Activated T-cell treated with anti-CD3 and anti-CD28 coated beads for 4 hours (primary cell): ENCODE data around the gene MARCHF10.
A peak's percentile ranks its signal among the peaks of the same experiment; 100 is the strongest.
"Not testable (repeated sequence)": the region's sequence is repeated elsewhere in the genome, so short reads cannot be mapped to it uniquely, and the experiment has no call there.

ENCODE experiments used
- DNase-seq: peaks from one replicate; pipeline ENCODE4 v3.0.0-alpha.2; 2020

The MARCHF10 gene

GRCh38 chr17:62807812-62808575 is at the start of gene MARCHF10:
MARCHF10 (minus strand) TSS chr17:62808314; CDS start chr17:62801735, 6,579 bp downstream.
- DNase-seq: peak; percentile 56

DNA sequence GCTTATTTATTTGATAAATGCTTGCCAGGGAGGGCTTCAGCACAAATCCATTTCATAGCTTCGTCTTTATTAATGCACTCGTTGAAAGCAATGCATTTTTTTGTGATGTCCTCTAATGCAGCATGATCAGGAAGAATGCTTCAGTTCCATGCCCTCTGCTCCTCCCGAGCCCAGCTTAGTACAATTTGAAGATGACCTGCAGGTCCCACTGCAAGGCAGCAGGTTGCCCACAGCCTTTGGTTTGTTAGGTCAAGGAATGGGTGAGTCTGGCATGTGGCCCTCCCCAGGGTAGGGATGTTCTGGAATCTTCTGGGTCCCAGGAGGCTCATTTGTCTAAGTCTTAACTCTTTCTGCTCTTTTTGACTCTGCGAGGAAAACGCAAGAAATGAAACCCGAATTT is 49.4 kb upstream of the MARCHF10 start:
- no peak for DNase-seq

GRCh38 chr17:62856594-62856993 is 48.5 kb upstream of the MARCHF10 start:
- no peak for DNase-seq

GRCh38 chr17:62855156-62855555 is 47.0 kb upstream of the MARCHF10 start:
- no peak for DNase-seq

GRCh38 chr17:62854098-62854680 is 46.1 kb upstream of the MARCHF10 start:
- no peak for DNase-seq

- no peak for DNase-seq
Measured at GRCh38 chr17:62852195-62852594, 44.1 kb upstream of the MARCHF10 start.

DNA sequence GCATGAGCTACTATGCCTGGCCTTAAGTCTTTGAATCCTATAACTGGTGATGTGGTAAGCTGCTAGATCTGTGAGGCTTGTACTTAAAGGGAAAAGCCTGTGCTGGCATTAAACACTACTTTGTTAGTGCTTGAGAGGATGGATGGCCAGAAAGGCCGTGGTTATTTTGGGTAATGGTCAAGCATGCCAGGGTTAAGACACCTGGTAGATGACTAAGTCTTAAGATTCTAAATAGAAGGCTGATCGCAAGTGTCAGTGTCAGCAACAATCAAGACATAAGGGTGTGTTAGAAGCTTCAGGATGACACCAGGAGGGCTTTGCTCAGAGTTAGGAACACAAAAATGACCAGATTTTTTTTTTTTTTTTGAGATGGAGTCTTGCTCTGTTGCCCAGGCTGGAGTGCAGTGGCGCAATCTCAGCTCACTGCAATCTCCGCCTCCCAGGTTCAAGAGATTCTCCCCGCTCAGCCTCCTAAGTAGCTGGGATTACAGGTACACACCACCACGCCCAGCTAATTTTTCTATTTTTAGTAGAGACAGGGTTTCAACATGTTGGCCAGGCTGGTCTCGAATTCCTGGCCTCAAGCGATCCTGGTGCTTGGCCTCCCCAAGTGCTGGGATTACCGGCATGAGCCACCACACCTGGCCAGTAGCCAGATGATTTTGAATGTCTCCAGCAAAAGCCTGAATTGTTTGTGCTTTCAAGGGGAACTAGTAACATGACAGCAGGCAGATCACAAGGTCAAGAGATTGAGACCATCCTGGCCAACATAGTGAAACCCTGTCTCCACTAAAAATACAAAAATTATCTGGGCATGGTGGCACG is 41.7 kb upstream of the MARCHF10 start:
- DNase-seq: not testable (repeated sequence)

DNA sequence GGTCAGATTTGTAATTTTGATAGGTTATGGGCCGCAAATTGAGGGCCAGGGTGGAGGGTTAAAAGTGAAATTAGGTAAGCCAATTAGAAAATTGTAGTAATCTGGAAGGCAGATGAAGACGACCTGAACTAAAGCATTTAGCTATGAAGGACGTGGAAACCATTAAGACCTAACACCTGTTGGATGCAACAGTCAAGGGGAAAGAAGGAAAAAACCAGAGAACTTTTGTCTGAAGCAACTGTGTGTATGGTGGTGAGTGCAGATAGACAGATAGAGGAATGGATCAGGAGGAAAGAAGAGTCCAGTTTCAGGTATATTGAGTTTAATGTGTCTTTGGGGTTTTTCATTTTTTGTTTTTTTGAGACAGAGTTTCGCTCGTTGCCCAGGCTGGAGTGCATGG is 40.2 kb upstream of the MARCHF10 start:
- no peak for DNase-seq

DNA sequence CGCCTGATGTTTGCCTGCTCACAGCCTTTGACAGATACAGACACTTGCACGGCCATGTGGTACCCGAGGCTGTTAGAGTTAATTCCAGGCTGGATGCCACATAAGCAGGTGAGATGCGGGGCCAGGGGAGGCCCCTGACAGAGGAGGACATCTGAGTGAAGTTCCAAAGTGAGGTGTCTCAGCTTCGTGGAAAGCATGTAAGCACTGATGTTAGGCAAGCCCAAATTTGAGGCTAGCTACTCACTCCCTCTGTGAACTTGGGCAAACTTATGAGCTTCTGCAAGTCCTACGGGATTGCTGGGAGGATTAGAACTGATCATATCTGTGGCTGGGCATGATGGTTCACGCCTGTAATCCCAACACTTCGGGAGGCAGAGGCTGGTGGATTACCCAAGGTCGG is 39.3 kb upstream of the MARCHF10 start:
- DNase-seq: no peak

GRCh38 chr17:62840871-62841270 is 32.8 kb upstream of the MARCHF10 start:
- DNase-seq: no peak

DNA sequence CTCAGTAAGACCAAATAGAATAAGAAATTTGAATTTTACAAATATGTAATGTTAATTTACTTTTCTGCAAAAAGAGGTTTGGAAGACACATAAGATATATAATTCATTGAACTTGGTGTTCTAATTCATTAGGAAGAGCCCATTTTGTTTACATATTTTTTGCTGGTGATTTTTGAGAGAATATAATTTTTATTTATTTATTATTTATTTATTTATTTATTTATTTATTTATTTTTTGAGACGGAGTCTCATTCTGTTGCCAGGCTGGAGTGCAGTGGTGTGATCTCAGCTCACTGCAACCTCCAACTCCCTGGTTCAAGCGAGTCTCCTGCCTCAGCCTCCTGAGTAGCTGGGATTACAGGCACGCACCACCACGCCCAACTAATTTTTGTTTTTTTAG is 25.7 kb upstream of the MARCHF10 start:
- not testable (repeated sequence) for DNase-seq

DNA sequence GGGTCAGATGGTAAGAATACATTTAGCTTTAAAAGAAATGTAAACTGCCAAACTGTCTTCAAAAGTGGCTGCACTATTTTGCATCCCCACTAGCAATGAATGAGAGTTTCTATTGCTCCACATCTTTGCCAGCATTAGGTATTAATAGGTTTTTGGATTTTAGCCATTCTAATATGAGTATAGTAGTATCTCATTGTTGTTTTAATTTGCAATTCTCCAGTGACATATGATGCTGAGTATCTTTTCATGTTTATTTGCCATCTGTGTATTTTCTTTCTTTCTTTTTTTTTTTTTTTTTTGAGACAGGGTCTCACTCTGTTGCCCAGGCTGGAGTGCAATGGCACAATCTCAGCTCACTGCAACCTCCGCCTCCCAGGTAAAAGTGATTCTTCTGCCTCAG is 24.3 kb upstream of the MARCHF10 start:
- DNase-seq: no peak

- not testable (repeated sequence) for DNase-seq
Measured at GRCh38 chr17:62831066-62831465, 23.0 kb upstream of the MARCHF10 start.

GRCh38 chr17:62827746-62828485 is 19.8 kb upstream of the MARCHF10 start:
- no peak for DNase-seq

DNA sequence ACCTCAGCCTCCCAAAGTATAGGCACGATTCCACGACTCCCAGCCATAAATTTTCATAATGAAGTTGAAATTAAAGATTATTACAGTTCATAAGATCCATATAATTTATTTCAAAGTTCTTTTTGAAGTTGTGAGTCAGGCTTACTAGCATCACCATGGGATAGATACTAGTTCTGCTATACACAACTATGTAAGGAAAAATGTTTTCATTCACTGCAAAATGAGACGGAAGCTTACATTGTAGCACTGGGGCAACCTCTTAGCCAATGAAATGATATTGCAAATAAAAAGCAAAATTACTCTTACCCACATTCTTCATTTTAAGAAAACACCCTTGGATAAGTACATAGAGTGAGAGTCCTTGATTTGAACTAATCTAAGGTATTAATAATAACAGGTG is 18.8 kb upstream of the MARCHF10 start:
- DNase-seq: no peak

- no peak for DNase-seq
Measured at GRCh38 chr17:62825182-62825581, 17.1 kb upstream of the MARCHF10 start.

DNA sequence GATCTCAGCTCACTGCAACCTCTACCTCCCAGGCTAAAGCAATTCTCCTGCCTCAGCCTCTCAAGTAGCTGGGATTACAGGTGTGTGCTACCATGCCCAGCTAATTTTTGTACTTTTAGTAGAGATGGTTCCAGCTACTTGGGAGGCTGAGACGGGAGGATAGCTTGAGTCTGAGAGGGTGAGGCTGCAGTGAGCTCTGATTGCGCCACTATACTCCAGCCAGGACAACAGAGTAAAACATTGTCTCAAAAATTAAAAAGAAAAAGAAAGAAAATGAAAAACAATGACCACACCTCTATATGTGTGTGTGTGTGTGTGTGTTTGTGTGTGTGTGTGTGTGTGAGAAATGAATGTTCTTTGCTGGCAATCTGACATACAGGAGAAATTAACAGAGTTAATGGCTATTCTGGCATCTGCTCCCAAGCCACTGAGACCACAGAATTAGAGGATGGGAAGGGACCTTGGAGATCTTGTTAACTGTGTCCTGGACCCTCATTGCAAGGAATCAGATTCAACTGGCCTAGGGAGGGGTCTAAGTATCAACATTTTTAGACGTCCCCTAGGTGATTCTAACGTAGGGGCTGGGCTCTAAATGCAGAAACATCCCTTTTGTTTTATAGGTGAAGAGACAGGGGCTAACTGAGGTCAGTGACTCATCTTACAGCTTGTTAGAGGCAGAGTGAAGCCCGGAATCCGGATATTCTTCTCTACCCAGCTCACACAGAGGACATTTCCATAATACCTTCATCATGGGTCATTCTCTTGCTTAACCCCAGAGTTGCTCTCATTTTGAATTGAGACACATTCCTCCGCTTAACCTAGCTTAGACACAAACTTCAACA is 16.4 kb upstream of the MARCHF10 start:
- no peak for DNase-seq

GRCh38 chr17:62823111-62823893 is 15.2 kb upstream of the MARCHF10 start:
- no peak for DNase-seq

- DNase-seq: no peak
Measured at GRCh38 chr17:62822080-62822904, 14.2 kb upstream of the MARCHF10 start.
